ENCODE results near the gene ALOX12B.
"Not testable (repeated sequence)": the region's sequence is repeated elsewhere in the genome, so short reads cannot be mapped to it uniquely, and the experiment has no call there.

The ALOX12B gene

DNA sequence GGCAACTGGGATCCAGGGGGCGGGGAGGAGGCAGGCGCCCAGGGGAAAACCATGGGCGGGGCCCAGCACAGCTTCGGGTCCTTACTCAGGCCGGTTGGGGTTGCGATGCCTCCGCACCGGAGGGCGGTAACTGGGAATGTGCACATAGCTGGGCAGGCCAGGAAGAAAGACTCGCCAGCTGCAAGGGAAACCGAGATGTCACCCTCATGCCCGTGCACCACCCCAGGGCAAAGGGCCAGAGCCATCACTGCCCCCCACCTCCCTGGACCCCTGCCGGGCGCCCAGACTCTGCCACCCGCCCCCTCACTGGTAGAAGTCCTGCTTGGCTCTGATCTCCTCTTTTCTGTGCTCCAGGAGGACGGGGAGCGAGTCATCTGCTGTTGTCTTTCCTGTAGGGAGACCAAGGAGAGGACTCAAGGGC is 6.7 kb downstream of the ALOX12B start:
- Histone ChIP-seq H2AFZ (ENCODE audit: low read depth, low read length, severe bottlenecking) (no peak overlapping the region), H3K79me2 (ENCODE audit: insufficient read depth, low read length) (no peaks in the 10 kb centered on the region), H3K36me3 (ENCODE audit: low read length) (no peaks in the 10 kb centered on the region), H3K4me3 (ENCODE audit: insufficient read depth, low read length, poor library complexity, severe bottlenecking) (no peak overlapping the region), H4K20me1 (ENCODE audit: low read depth, low read length) (no peaks in the 10 kb centered on the region), H3K27me3 (ENCODE audit: low read length) (no peaks in the 10 kb centered on the region), H3K4me2 (ENCODE audit: low read depth, low read length, poor library complexity, severe bottlenecking) (no peak overlapping the region), H3K27ac (ENCODE audit: low read depth, low read length) (no peak overlapping the region), H3K9ac (ENCODE audit: low read length) (no peak overlapping the region), H3K9me3 (ENCODE audit: insufficient read depth, low read length) (no peaks in the 10 kb centered on the region), H3K9me2 (replicated peaks; ENCODE audit: insufficient read depth, low read length) (no peaks in the 10 kb centered on the region), H3F3A (ENCODE audit: insufficient read depth) (no peaks in the 10 kb centered on the region)
- TF ChIP-seq EZH2phosphoT487 (conservative IDR thresholded peaks at IDR 0.05; ENCODE audit: low read length) (no peak), CTCF (IDR thresholded peaks at IDR 0.05; ENCODE audit: insufficient read depth, low read length, poor library complexity, severe bottlenecking) (no peak)

GRCh38 chr17:8080208-8080798 is 7.2 kb downstream of the ALOX12B start:
- peak overlapping the region; percentile 94 for H2AFZ ChIP-seq (ENCODE audit: low read depth, low read length, severe bottlenecking)
- H3K79me2 ChIP-seq (ENCODE audit: insufficient read depth, low read length), result no peaks in the 10 kb centered on the region
- no peaks in the 10 kb centered on the region for H4K20me1 ChIP-seq (ENCODE audit: low read depth, low read length)
- peak overlapping the region; percentile 51 for H3K4me3 ChIP-seq (ENCODE audit: insufficient read depth, low read length, poor library complexity, severe bottlenecking)
- no peaks in the 10 kb centered on the region for H3K9me2 ChIP-seq (replicated peaks; ENCODE audit: insufficient read depth, low read length)
- H3F3A ChIP-seq (ENCODE audit: insufficient read depth), result no peaks in the 10 kb centered on the region
- H3K9me3 ChIP-seq (ENCODE audit: insufficient read depth, low read length), result no peaks in the 10 kb centered on the region
- TF ChIP-seq CTCF (IDR thresholded peaks at IDR 0.05; ENCODE audit: insufficient read depth, low read length, poor library complexity, severe bottlenecking) (no peak), EZH2phosphoT487 (conservative IDR thresholded peaks at IDR 0.05; ENCODE audit: low read length) (no peak)
- H3K36me3 ChIP-seq (ENCODE audit: low read length), result no peaks in the 10 kb centered on the region
- H3K27ac ChIP-seq (ENCODE audit: low read depth, low read length), result no peak overlapping the region
- peak overlapping the region; percentile 65 for H3K9ac ChIP-seq (ENCODE audit: low read length)
- H3K4me2 ChIP-seq (ENCODE audit: low read depth, low read length, poor library complexity, severe bottlenecking), result peak overlapping the region; percentile 61
- no peaks in the 10 kb centered on the region for H3K27me3 ChIP-seq (ENCODE audit: low read length)

DNA sequence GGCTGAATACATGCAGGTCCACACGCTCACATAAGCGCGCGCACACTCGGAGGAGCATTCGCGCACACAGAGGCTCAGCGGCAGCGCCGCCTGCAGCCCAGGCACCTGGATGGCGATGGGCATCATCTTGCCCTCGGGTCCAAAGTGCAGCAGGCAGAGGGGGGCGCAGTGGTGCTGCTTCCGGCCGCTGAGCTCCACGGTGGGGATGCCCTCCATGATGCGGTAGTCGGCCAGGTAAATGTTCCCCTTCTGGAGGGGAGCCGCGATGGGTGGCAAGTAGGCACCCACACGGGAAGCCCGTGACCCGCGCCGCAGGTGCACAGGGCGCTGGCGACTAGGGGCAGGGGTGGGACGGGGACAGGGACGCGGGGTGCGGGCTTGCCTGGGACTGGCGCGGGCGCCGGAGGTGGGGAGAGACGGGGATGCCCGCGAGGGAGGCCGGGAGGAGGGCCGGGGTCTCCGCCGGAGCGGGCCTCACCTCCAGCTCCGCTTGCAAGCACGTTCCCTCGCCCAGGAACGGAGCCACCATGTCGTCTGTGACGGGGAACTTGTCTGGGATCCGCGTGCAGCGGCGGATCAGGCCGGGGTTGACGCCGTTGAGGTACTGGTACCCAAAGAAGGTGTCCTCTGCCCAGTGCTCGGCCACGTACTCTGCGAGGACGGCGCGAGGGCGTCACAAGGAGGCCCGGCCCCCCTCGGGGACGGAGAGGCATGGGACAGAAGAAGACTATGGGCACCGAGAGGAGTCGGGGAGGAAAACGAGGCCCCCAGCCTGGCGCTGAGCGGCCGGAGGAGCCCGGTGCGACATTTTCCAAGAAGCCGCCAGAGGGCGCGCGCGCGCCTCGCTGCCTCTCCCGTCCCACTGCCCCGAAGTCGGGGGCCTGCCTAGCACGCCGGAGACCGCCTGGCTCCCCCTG is 8.0 kb downstream of the ALOX12B start:
- TF ChIP-seq CTCF (IDR thresholded peaks at IDR 0.05; ENCODE audit: insufficient read depth, low read length, poor library complexity, severe bottlenecking), result peak; percentile 63
- no peak for TF ChIP-seq EZH2phosphoT487 (conservative IDR thresholded peaks at IDR 0.05; ENCODE audit: low read length)

DNA sequence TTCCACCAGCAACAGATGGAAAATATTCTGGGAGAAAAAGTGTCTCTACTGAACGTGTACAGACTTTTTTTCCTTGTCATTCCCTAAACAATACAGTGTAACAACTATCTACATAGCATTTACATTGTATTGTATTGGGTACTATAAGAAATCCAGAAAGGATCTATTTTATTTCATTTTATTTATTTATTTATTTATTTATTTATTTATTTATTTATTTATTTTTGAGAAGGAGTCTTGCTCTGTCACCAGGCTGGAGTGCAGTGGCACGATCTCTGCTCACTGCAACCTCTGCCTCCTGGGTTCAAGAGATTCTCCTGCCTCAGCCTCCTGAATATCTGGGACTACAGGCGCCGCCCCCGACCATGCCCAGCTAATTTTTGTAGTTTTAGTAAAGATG is 9.6 kb downstream of the ALOX12B start:
- not testable (repeated sequence) for H3K27me3 ChIP-seq (ENCODE audit: low read length); H3K4me3 ChIP-seq (ENCODE audit: insufficient read depth, low read length, poor library complexity, severe bottlenecking); H4K20me1 ChIP-seq (ENCODE audit: low read depth, low read length); H3K36me3 ChIP-seq (ENCODE audit: low read length); H3K79me2 ChIP-seq (ENCODE audit: insufficient read depth, low read length); H3K9ac ChIP-seq (ENCODE audit: low read length); H3K27ac ChIP-seq (ENCODE audit: low read depth, low read length); H3K4me2 ChIP-seq (ENCODE audit: low read depth, low read length, poor library complexity, severe bottlenecking); H3F3A ChIP-seq (ENCODE audit: insufficient read depth); H3K9me3 ChIP-seq (ENCODE audit: insufficient read depth, low read length); H2AFZ ChIP-seq (ENCODE audit: low read depth, low read length, severe bottlenecking); H3K9me2 ChIP-seq (replicated peaks; ENCODE audit: insufficient read depth, low read length)

More for the DNA sequence above, 8.0 kb downstream of the ALOX12B start:
- peak overlapping the region; percentile 65 for H3K9ac ChIP-seq (ENCODE audit: low read length)
- no peaks in the 10 kb centered on the region for H3K9me2 ChIP-seq (replicated peaks; ENCODE audit: insufficient read depth, low read length)
- H3K27me3 ChIP-seq (ENCODE audit: low read length), result no peaks in the 10 kb centered on the region
- H3K4me2 ChIP-seq (ENCODE audit: low read depth, low read length, poor library complexity, severe bottlenecking), result peak overlapping the region; percentile 61
- H2AFZ ChIP-seq (ENCODE audit: low read depth, low read length, severe bottlenecking), result peak overlapping the region; percentile 94
- peak overlapping the region; percentile 51 for H3K4me3 ChIP-seq (ENCODE audit: insufficient read depth, low read length, poor library complexity, severe bottlenecking)
- H4K20me1 ChIP-seq (ENCODE audit: low read depth, low read length), result no peaks in the 10 kb centered on the region
- no peaks in the 10 kb centered on the region for H3K79me2 ChIP-seq (ENCODE audit: insufficient read depth, low read length)
- H3K9me3 ChIP-seq (ENCODE audit: insufficient read depth, low read length), result no peaks in the 10 kb centered on the region
- no peaks in the 10 kb centered on the region for H3F3A ChIP-seq (ENCODE audit: insufficient read depth)
- peak overlapping the region; percentile 42 for H3K27ac ChIP-seq (ENCODE audit: low read depth, low read length)
- H3K36me3 ChIP-seq (ENCODE audit: low read length), result no peaks in the 10 kb centered on the region
